GM23338 (cell line): ENCODE data around the gene TNRC18. TPM values are rescaled to one million over a fixed set of nuclear protein-coding genes. Genes with fewer than 3 reads are reported as not detected.

ENCODE experiments used
- ATAC-seq: fragments of 200-7000 bp; cut with Tn5 transposase; 3 replicates; pipeline ENCODE4 v1.9.1; 2020
- DNase-seq: peaks from one replicate; pipeline ENCODE4 v3.0.0-alpha.2; 2015; ENCODE audit warnings: low spot score
- H2AFZ ChIP-seq: fragments of 200-600 bp; sonication (generic); 2 replicates; pipeline ENCODE4 v1.8.0; 2016; ENCODE audit warnings: antibody characterized with exemption, mild to moderate bottlenecking, moderate library complexity
- H3F3A ChIP-seq: fragments of 200-600 bp; sonication (generic); replicated peaks from 2 replicates; pipeline ENCODE4 v1.8.0; 2017; ENCODE audit warnings: antibody characterized with exemption, mixed run types, low read depth
- H3K27ac ChIP-seq: fragments of 200-600 bp; sonication (generic); 2 replicates; pipeline ENCODE4 v1.6.1; 2016; ENCODE audit warnings: low read depth
- H3K27me3 ChIP-seq: fragments of 200-600 bp; sonication (generic); 2 replicates; pipeline ENCODE4 v1.8.0; 2016; ENCODE audit warnings: mild to moderate bottlenecking, mixed run types, moderate library complexity; ENCODE audit not compliant: insufficient read depth
- H3K36me3 ChIP-seq: fragments of 200-600 bp; sonication (generic); 2 replicates; pipeline ENCODE4 v1.8.0; 2016; ENCODE audit warnings: mild to moderate bottlenecking; ENCODE audit not compliant: insufficient read depth
- H3K4me1 ChIP-seq: fragments of 200-600 bp; sonication (generic); 2 replicates; pipeline ENCODE4 v1.8.0; 2016; ENCODE audit warnings: mild to moderate bottlenecking, moderate library complexity; ENCODE audit not compliant: insufficient read depth
- H3K4me2 ChIP-seq: fragments of 200-600 bp; sonication (generic); 2 replicates; pipeline ENCODE4 v1.7.1; 2017; ENCODE audit warnings: mixed run types
- H3K4me3 ChIP-seq: fragments of 200-600 bp; sonication (generic); 2 replicates; pipeline ENCODE4 v1.6.1; 2016; ENCODE audit warnings: mixed run types
- H3K79me2 ChIP-seq: fragments of 200-600 bp; sonication (generic); replicated peaks from 2 replicates; pipeline ENCODE4 v1.8.0; 2017; ENCODE audit warnings: mild to moderate bottlenecking; ENCODE audit not compliant: insufficient read depth
- H3K9me2 ChIP-seq: fragments of 200-600 bp; sonication (generic); 2 replicates; pipeline ENCODE4 v1.8.0; 2017; ENCODE audit not compliant: insufficient read depth
- H4K20me1 ChIP-seq: fragments of 200-600 bp; sonication (generic); replicated peaks from 2 replicates; pipeline ENCODE4 v1.8.0; 2017; ENCODE audit warnings: mild to moderate bottlenecking; ENCODE audit not compliant: insufficient read depth
- H3K27ac Mint-ChIP-seq: 2 replicates; pipeline ENCODE4 v1.8.0; 2020; ENCODE audit warnings: inconsistent platforms, mild to moderate bottlenecking, moderate library complexity, mixed read lengths
- H3K27me3 Mint-ChIP-seq: 3 replicates; pipeline ENCODE4 v1.8.0; 2022; ENCODE audit warnings: low read depth, mild to moderate bottlenecking, moderate library complexity, mixed read lengths, inconsistent platforms; ENCODE audit not compliant: insufficient read depth, poor library complexity
- H3K36me3 Mint-ChIP-seq: 3 replicates; pipeline ENCODE4 v1.8.0; 2021; ENCODE audit warnings: low read depth, mild to moderate bottlenecking, inconsistent platforms, moderate library complexity, mixed read lengths
- H3K4me1 Mint-ChIP-seq: 3 replicates; pipeline ENCODE4 v1.8.0; 2020; ENCODE audit warnings: mild to moderate bottlenecking, inconsistent platforms, mixed read lengths
- H3K4me3 Mint-ChIP-seq: 3 replicates; pipeline ENCODE4 v1.8.0; 2021; ENCODE audit warnings: moderate library complexity, mild to moderate bottlenecking, inconsistent platforms, mixed read lengths
- H3K9me3 Mint-ChIP-seq: 3 replicates; pipeline ENCODE4 v1.8.0; 2020; ENCODE audit warnings: moderate library complexity, mild to moderate bottlenecking, inconsistent platforms, mixed read lengths
- CREB1 ChIP-seq: fragments of 250-450 bp; sonication (Bioruptor Pico); IDR thresholded peaks from 2 replicates; pipeline ENCODE4 v1.5.0; 2020; ENCODE audit warnings: low read depth, mild to moderate bottlenecking, moderate library complexity
- ETS1 ChIP-seq: IDR thresholded peaks from 2 replicates; pipeline ENCODE4 v1.6.1; 2016; ENCODE audit warnings: antibody characterized with exemption
- EZH2 ChIP-seq: fragments of 200-600 bp; sonication (generic); IDR thresholded peaks from one replicate; pipeline ENCODE4 v1.8.0; 2017; ENCODE audit warnings: antibody characterized with exemption, mild to moderate bottlenecking, low read depth; ENCODE audit not compliant: unreplicated experiment
- EZH2phosphoT487 ChIP-seq: fragments of 200-600 bp; sonication (generic); IDR thresholded peaks from one replicate; pipeline ENCODE4 v1.8.1; 2018; ENCODE audit warnings: antibody characterized with exemption; ENCODE audit not compliant: unreplicated experiment
- NANOG ChIP-seq: IDR thresholded peaks from 2 replicates; pipeline ENCODE4 v1.6.1; 2016; ENCODE audit warnings: antibody characterized with exemption, borderline replicate concordance
- STAT1 ChIP-seq: IDR thresholded peaks from one replicate; pipeline ENCODE4 v1.6.1; 2016; ENCODE audit warnings: antibody characterized with exemption; ENCODE audit not compliant: unreplicated experiment
- ZNF114 ChIP-seq: fragments of 250-450 bp; sonication (Bioruptor Pico); IDR thresholded peaks from 2 replicates; pipeline ENCODE4 v1.5.0; 2020; ENCODE audit warnings: mild to moderate bottlenecking, moderate library complexity
- ZNF331 ChIP-seq: fragments of 250-450 bp; sonication (Bioruptor Pico); IDR thresholded peaks from 2 replicates; pipeline ENCODE4 v1.5.0; 2020; ENCODE audit warnings: low read depth, mild to moderate bottlenecking, moderate library complexity
- polyA plus RNA-seq: library from polyadenylated mRNA; unstranded; fragments of >200 nt; fragmentation: Nextera tagmentation; extraction: Ambion mirVana; gene quantifications from 2 replicates; pipeline ENCODE4 v1.2.1, GENCODE V29; 2016
- total RNA-seq: library from RNA; depleted of rRNA; stranded (reverse); fragments of >200 nt; shearing (Covaris generic); gene quantifications from 2 replicates; pipeline ENCODE4 v1.2.3, GENCODE V29; 2014
- TF ChIP-seq, protein P1 (sequence below): IDR thresholded peaks from one replicate; pipeline ENCODE4 v1.6.1; 2018; ENCODE audit warnings: antibody characterized with exemption; ENCODE audit not compliant: unreplicated experiment
- TF ChIP-seq, protein P2 (sequence below), 2 experiments: fragments of 200-600 bp in 1 of 2; sonication (generic) in 1 of 2; conservative IDR thresholded peaks; 2 replicates each; pipeline versions ENCODE4 v1.5.1 to v1.6.1; 2016 to 2017; ENCODE audit warnings: antibody characterized with exemption in 2 of 2, low read depth in 2 of 2, mild to moderate bottlenecking in 2 of 2, moderate library complexity in 1 of 2

Gene TNRC18
- total and polyA plus RNA-seq, 2 experiments from 2014 or later, result 2.1 to 17.5 TPM

DNA sequence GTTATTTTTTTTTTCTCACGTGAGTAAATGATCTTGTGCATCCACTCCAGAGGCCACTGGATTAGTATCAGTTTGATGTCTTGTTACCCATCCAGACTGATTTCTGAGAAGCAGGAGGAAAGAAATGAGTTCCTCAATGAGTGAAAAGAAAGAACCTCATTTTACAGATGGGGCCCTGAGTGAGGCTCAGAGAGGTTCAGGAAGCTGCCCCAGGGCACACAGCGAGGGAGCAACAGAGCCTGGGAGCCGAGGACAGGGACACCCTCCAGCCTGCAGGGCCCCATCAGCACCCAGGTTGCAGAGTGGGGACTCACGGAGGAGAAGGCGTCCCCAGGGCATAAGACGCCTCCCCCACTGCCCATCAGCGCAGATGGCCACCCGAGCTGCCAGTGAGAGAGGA lies 30.9 kb upstream of the TNRC18 start:
- H3K4me1 Mint-ChIP-seq, result peaks cover 10% of the 10 kb centered on the region

DNA sequence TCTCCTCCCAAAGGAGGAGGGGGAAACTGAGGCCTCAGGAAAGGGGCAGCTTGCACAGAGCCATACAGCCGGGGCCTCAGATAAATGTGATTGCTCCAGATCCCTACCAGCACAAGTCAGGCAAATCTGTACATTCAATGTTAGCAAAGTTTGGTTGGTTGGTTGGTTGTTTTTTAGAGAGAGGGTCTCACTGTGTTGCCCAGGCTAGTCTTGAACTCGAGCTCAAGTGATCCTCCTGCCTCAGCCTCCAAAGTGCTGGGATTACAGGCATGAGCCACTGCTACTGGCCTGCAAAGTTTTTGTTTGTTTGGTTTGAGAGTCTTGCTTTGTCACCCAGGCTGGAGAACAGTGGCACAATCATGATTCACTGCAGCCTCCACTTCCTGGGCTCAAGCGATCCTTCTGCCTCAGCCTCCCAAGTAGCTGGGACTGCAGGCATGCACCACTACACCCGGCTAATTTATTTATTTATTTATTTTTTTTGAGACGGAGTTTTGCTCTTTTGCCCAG lies 30.0 kb upstream of the TNRC18 start:
- Histone ChIP-seq H3F3A (0 out of 2 replicates have a peak, but pooled peaks cover 6% of the 10 kb centered on the region), H3K27ac (no peak overlapping the region), H3K4me3 (no peak overlapping the region), H3K4me2 (no peak overlapping the region), H3K79me2 (no peaks in the 10 kb centered on the region), H3K9me2 (no peaks in the 10 kb centered on the region), H4K20me1 (peaks cover 3% of the 10 kb centered on the region; the same call in 1 of the 2 replicates), H3K27me3 (no peaks in the 10 kb centered on the region), H3K4me1 (peaks cover 13% of the 10 kb centered on the region; the same call in 1 of the 2 replicates), H3K36me3 (no peaks in the 10 kb centered on the region), H2AFZ (no peak overlapping the region)
- peaks cover 19% of the 10 kb centered on the region for H3K27me3 Mint-ChIP-seq
- H3K36me3 Mint-ChIP-seq, result peaks cover 3% of the 10 kb centered on the region; the same call in 1 of the 3 replicates
- no peak overlapping the region for H3K4me3 Mint-ChIP-seq
- no peak for ATAC-seq
- peaks cover 13% of the 10 kb centered on the region for H3K4me1 Mint-ChIP-seq
- TF ChIP-seq ZNF331 (CRISPR knock-in tag) (no peak), NANOG (no peak), EZH2 (no peak), ZNF114 (CRISPR knock-in tag) (no peak), STAT1 (no peak), CREB1 (no peak), ETS1 (no peak), EZH2phosphoT487 (no peak)
- TF ChIP-seq, protein P1, sequence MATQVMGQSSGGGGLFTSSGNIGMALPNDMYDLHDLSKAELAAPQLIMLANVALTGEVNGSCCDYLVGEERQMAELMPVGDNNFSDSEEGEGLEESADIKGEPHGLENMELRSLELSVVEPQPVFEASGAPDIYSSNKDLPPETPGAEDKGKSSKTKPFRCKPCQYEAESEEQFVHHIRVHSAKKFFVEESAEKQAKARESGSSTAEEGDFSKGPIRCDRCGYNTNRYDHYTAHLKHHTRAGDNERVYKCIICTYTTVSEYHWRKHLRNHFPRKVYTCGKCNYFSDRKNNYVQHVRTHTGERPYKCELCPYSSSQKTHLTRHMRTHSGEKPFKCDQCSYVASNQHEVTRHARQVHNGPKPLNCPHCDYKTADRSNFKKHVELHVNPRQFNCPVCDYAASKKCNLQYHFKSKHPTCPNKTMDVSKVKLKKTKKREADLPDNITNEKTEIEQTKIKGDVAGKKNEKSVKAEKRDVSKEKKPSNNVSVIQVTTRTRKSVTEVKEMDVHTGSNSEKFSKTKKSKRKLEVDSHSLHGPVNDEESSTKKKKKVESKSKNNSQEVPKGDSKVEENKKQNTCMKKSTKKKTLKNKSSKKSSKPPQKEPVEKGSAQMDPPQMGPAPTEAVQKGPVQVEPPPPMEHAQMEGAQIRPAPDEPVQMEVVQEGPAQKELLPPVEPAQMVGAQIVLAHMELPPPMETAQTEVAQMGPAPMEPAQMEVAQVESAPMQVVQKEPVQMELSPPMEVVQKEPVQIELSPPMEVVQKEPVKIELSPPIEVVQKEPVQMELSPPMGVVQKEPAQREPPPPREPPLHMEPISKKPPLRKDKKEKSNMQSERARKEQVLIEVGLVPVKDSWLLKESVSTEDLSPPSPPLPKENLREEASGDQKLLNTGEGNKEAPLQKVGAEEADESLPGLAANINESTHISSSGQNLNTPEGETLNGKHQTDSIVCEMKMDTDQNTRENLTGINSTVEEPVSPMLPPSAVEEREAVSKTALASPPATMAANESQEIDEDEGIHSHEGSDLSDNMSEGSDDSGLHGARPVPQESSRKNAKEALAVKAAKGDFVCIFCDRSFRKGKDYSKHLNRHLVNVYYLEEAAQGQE, result no peak
- TF ChIP-seq, protein P2, sequence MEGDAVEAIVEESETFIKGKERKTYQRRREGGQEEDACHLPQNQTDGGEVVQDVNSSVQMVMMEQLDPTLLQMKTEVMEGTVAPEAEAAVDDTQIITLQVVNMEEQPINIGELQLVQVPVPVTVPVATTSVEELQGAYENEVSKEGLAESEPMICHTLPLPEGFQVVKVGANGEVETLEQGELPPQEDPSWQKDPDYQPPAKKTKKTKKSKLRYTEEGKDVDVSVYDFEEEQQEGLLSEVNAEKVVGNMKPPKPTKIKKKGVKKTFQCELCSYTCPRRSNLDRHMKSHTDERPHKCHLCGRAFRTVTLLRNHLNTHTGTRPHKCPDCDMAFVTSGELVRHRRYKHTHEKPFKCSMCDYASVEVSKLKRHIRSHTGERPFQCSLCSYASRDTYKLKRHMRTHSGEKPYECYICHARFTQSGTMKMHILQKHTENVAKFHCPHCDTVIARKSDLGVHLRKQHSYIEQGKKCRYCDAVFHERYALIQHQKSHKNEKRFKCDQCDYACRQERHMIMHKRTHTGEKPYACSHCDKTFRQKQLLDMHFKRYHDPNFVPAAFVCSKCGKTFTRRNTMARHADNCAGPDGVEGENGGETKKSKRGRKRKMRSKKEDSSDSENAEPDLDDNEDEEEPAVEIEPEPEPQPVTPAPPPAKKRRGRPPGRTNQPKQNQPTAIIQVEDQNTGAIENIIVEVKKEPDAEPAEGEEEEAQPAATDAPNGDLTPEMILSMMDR (conservative IDR thresholded peaks at IDR 0.05; ENCODE audit: low read depth in 2 of 2), result no peak
- H3K27ac Mint-ChIP-seq, result no peak overlapping the region
- no peak for DNase-seq
- no peaks in the 10 kb centered on the region for H3K9me3 Mint-ChIP-seq

More for the DNA sequence above, 30.9 kb upstream of the TNRC18 start:
- no peaks in the 10 kb centered on the region for H3K9me2 ChIP-seq
- Mint-ChIP-seq H3K27ac (no peak overlapping the region), H3K36me3 (peaks cover 3% of the 10 kb centered on the region; the same call in 1 of the 3 replicates), H3K9me3 (no peaks in the 10 kb centered on the region), H3K4me3 (no peak overlapping the region), H3K27me3 (peaks cover 19% of the 10 kb centered on the region)
- H3K4me3 ChIP-seq, result no peak overlapping the region
- peaks cover 3% of the 10 kb centered on the region; the same call in 1 of the 2 replicates for H4K20me1 ChIP-seq
- ATAC-seq (no peak), DNase-seq (no peak)
- H2AFZ ChIP-seq, result no peak overlapping the region
- no peak overlapping the region for H3K4me2 ChIP-seq
- no peaks in the 10 kb centered on the region for H3K36me3 ChIP-seq
- H3K27me3 ChIP-seq, result no peaks in the 10 kb centered on the region
- no peaks in the 10 kb centered on the region for H3K79me2 ChIP-seq
- TF ChIP-seq, protein P1, result no peak
- H3K4me1 ChIP-seq, result peaks cover 10% of the 10 kb centered on the region; the same call in 1 of the 2 replicates
- no peak overlapping the region for H3K27ac ChIP-seq
- H3F3A ChIP-seq, result 0 out of 2 replicates have a peak, but pooled peaks cover 6% of the 10 kb centered on the region
